HG03039 (cell line): ENCODE measurements around the gene OR10H5.
"Not testable (repeated sequence)": the region's sequence is repeated elsewhere in the genome, so short reads cannot be mapped to it uniquely, and the experiment has no call there.

Source experiments
- ATAC-seq: cut with Tn5 transposase; IDR thresholded peaks from one replicate; pipeline ENCODE4 v1.9.1; 2021; ENCODE audit warnings: mild to moderate bottlenecking, moderate library complexity; ENCODE audit not compliant: unreplicated experiment

Gene OR10H5

DNA sequence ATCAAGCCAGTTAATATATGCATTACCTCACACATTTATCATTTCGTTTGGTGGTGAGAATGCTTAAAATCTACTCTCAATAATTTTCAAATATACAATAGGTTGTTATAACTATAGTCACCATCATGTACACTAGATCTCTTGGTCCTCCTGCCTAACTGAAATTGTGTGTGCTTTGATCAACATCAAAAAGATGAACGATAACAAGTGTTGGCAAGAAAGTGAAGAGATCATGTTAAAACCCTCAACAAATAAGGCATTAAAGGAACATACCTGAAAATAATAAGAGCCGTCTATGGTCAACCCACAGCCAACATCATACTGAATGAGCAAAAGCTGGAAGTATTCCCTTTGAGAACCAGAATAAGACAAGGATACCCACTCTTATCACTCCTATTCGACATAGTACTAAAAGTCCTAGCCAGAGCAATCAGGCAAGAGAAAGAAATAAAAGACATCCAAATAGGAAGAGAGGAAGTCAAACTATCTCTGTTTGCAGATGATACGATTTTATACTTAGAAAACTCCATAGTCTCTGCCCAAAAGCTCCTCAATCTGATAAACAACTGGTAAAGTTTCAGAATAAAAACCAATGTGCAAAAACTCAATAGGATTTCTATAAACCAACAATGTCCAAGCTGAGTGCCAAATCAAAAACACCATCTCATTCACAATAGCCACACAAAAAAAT is 55.9 kb downstream of the OR10H5 start:
- ATAC-seq, result no peak

DNA sequence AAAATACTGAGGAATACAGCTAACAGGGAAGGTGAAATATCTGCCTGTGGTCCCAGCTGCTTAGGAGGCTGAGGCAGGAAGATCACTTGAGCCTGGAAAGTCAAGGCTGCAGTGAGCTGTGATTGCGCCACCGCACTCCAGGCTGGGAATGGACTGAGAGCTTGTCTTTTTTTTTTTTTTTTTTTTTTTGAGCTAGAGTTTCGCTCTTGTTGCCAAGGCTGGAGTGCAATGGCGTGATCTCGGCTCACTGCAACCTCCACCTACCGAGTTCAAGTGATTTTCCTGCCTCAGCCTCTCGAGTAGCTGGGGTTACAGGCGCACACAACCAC is 56.4 kb downstream of the OR10H5 start:
- not testable (repeated sequence) for ATAC-seq

DNA sequence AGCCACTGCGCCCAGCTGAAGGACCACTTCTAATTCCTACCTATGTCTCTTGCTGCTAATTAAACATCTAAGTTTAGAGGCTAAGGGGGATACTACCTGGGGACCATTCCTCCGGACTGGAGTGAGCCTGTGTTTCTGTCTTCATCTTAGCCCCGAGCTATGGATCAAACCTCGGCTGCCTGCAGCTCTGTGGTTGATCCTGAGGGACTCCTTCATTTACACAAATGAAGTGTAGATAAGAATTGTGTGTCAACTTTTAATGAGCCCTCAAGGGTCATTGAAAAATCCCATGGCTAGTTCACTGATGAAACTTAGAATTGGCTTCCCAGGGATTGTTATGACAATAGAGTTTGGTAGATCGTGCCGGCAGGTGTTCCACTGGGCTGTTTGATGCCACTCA is 59.5 kb downstream of the OR10H5 start:
- no peak for ATAC-seq

DNA sequence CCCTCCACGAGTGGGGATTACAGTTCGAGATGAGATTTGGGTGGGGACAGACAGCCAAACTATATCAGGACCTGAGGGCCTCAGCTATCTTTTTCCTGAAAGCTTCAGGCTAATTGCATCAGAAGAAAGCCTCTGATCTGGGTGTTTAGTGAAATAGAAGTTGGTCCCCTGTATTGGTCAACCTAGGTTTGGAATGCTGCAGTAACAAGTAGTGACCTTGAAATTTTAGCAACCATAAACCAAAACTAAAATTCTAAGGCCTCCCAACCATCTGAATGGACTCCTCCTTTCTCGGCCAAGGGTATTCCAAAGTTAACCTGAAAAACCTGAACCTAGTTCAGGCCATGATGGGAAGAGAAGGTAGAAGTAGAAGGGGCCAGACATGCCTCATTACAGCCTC is 62.9 kb downstream of the OR10H5 start:
- no peak for ATAC-seq
